ENCODE results near the gene NUAK1.

The NUAK1 gene

GRCh38 chr12:106128585-106129328 is 10.0 kb downstream of the NUAK1 start:
- DNase-seq: no peak

- DNase-seq: no peak
These were observed 11.2 kb downstream of the NUAK1 start for GRCh38 chr12:106127338-106128126.

DNA sequence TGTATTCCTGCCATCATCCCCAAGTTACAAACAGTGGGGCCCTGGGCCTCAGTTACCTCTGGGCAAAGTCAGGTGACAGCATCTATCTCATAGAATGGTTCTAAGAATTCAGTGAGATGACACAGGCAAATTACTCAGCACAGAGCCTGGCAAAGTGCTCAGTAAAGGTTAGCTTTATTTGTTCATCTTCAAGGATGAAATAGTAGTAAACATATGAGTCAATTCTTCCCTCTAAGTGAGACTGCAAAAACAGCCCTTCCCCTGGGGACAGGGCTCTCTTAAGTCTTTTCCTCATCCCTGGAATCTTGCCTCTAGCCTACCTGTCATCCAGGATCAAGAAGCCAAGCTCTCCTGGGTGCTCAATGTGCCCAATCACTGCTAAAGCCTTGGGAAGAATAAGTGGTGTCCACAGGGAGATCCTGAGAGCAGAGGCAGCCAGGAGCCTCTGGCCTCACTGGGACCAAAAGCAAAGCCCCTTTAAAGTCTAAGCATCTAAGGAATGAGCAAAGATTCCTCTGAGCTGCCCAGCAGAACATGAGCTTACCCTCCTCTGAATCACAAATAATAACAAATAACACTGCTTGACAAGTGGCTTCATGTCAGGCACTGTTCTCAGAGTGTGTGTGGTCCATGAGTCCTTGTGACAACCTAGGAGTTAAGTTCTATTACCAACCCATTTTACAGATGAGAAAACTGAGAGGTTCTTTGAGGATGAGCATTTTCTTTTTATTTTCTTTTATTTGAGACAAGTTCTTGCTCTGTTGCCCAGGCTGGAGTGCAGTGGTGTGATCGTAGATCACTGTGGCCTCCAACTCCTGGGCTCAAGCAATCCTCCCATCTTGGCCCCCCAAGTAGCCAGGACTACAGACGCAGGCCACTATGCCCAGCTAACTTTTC is 12.1 kb downstream of the NUAK1 start:
- DNase-seq: no peak

DNA sequence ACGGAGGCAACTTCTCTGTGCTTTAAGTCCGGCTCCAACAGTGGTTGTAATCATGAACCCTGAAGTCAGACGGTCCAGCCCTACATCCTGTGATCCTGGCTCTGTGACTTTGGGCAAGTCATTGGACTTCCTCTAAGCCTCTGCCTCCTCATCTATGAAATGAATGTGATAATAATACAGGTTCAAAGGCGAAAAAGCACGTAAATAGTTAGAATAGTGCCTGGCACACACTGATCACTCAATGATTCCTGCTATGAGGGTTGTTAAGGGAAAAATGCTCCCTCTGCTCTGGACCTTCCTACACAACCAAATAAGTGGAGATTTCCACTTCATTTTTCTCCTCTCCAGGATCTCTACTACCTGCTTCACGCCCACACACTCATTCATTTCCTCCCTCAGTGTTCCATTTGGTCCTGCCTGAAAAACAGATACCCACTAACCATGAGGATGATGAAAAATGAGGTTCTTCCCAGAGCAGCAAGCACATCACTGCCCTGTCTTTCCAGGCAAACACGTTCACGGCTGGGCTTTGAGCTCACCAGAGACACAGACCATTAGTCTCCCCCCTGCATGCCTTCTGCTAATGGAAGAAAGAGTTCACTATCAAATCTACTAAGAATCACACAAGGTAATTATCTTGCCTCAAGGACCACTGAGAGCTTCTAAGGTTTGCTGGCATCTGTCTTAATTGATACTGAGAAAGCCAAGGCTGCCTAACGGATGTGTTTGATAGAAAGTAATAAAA is 13.2 kb downstream of the NUAK1 start:
- no peak for DNase-seq

GRCh38 chr12:106123551-106124081 is 15.1 kb downstream of the NUAK1 start:
- no peak for DNase-seq

- no peak for DNase-seq
These were observed 15.6 kb downstream of the NUAK1 start for GRCh38 chr12:106123110-106123509.

DNA sequence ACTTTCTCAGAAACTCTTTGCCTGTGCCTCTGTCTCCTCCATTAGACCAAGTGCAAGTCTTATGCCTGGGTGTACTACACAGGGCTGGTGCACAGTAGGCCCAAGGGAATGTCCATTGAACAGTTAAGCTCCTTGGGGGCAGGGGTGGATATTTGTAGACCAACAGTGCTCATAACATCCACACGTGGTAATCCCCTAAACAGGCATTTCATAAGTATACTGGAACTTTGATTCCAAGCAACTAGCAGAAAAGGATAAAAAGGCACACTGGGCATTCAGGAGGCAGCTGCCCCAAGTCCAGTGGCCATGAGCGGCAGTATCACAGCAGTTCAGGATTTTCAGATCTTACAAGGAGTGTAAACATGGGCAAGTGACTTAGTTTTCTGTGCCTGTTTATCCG is 16.8 kb downstream of the NUAK1 start:
- DNase-seq: no peak

DNA sequence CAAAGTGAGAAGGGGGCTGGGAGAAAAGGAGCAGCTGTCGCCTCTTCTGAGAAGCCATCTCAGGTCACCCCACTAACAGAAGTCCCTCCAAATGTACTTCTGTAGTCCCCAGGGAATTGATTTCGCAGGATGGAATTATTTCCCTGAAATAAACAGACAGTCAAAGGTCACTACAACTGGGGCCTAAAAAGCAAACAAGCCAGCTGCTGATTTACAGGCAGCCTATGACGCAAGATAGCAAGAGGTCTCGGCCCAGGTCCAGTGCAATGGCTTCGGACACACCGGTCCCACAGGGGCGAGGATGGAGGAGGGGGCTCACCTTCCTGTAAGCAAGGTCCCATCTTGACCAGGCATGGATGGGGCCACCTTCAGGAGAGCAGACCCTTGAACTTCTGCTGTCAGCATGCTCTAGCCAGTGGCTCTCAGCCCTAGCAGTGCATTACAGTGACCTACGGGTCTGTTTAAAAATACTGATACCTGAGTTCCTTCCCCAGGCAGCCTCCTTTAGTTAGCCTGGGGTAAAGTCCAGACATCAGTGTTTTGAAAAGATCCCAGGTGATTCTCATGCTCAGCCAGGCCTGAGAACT is 18.1 kb downstream of the NUAK1 start:
- DNase-seq: no peak

- DNase-seq: no peak
These were observed 19.5 kb downstream of the NUAK1 start for GRCh38 chr12:106119301-106119700.

DNA sequence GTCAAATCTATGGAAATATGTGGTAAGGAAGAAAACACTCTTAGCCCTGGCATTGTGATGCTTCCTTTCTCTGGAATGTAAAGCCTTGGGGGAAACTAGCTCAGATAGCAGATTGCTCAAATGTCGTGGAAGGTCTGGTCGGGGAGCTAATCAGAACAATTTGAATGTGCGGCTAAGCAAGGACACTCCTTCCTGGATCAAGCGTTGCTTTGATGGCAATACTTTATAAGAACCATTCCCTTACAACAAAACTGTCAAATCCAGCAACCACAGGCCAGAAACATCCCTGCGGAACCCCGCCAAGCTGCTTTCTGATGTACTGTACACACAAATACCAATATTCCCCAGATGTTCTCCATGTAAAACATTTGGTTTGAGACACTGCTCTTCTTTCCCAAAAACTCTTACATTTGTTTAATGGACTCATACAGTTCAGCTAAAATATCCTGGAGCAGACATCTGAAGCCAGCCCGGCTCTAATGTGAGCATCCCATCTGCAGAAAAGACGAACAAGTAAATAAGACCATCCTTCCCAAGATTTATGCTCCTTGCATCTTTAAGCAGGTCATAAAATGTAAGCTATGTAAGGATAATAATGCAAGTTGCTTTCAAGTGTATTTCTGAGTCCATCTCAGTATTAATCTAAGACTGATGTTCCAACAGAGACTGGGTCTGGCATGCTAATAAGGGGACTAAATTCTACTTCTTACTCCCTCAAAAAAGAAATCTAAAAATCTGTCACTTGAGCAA is 20.2 kb downstream of the NUAK1 start:
- DNase-seq: no peak

DNA sequence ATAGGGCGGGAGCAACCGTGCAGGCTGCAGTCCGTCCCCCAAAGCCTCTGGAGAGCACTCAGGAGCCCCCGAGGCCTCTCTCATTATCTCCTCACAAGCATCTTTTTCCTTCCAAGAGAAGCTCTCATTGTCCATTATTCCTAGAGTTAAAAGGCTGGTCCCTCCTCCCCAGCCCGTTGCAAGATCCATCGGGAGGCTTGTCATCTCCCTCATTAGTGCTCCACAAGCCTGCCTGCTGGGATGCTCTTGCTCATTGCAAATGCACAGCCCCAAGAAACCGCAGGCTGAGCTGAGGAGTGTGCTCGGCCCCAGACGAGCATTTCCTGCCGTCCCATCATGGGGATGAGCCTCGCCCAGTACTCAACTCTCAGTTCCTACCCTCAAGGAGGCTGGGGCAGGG is 23.3 kb downstream of the NUAK1 start:
- no peak for DNase-seq

- no peak for DNase-seq
These were observed 24.2 kb downstream of the NUAK1 start for GRCh38 chr12:106114447-106115068.

DNA sequence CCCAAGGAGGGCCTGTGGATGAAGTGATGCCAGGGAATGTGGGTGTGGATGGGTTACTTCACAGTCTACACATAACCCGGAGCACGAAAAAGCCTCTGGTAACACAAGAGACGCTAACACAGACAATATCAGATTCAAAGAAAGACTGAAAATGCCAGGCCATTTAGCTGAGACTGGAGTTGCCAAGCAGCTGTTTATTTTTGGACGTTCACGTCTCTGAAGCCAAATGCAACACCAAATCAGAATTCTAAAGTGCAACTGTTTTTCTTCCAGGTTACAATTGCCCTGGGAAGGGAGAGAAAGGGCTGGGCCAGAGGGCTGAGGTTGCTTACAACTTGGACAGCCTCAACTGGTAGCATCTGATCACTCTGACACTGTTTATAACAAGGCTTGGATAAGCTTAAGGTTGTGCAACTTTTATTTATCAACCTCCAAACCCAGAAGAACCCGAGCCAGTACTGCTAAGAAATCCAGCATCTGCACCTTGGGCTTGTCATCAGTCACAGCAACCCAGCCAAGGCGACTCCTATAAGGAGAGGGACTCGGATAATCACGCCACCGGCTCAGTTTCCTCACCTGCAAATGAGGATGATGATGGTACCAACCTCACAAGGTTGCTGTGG is 24.8 kb downstream of the NUAK1 start:
- no peak for DNase-seq

GRCh38 chr12:106113446-106113823 is 25.3 kb downstream of the NUAK1 start:
- no peak for DNase-seq

GRCh38 chr12:106113042-106113441 is 25.7 kb downstream of the NUAK1 start:
- no peak for DNase-seq

- DNase-seq: no peak
These were observed 26.5 kb downstream of the NUAK1 start for GRCh38 chr12:106112145-106112821.

DNA sequence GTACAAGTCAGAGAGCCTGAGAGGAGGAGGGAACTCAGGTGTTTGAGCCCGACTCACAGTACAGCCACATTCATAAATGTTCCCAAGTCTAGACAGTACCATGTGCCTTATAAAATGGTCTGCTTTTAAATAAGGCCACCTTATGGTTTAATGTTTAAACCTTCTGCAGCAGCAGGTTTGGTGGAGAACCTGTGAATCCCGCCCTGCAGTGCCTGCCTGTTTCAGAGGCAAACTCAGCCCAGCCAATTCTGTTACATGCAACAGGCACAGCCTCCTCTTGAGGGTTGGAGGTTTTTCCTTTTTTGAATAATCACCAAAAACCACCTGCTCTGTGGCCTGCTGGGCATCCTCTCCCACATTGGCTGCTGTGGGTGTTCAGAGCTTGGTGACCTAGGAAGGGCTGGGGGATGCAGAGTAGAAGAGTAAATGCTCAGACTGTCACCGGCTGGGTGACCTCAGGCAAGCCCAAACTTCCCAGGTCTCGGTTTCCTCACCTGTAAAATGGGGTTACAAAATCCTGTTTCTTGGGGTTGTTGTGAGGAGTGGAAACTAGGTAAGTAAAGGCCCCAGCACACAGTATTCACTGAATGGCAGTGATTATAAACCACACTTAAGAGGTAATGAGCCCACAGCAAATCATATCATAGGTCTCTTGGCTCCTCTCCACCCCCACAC is 28.0 kb downstream of the NUAK1 start:
- DNase-seq: no peak

DNA sequence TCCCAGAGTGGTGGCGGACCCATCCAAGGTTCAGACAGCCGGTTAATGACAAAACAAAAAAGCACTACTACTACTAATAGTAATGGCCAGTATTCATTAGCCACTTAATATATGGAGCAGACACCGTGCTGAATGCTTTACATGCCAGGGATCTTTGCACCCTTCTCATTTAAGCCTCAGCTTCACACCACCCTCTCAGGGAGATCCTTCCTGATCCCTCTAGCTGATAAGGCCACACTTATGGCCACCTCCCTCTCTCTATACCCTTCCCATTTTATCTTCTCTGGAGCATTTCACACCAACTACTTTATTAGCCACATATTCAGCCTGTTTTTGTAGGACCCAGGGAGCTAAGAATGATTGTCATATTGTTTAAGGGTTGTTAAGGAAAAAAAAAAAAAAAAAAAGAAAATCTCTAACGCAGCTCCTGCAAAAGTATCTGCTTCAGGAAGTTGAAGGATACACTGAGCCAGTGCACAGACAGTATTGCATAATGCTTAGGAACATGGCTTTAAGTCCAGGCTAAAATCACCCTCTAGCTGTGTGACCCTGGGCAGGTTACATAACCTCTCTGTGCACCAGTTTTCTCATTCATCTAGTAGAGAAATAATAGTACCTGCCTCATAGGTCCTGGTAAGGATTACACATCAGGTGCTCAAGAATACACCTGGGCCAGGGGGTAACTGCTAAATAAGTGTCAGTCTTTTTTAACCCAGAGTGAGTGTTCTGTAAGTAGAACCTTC is 29.4 kb downstream of the NUAK1 start:
- DNase-seq: no peak

All from AML-193 (cell line).